ENCODE results near the gene UACA. TPM values are rescaled to one million over a fixed set of nuclear protein-coding genes. Genes with fewer than 3 reads are reported as not detected.

Gene UACA
- total and polyA plus RNA-seq, 8 donors, result 15.4 to 39.5 (median 21.4) TPM

DNA sequence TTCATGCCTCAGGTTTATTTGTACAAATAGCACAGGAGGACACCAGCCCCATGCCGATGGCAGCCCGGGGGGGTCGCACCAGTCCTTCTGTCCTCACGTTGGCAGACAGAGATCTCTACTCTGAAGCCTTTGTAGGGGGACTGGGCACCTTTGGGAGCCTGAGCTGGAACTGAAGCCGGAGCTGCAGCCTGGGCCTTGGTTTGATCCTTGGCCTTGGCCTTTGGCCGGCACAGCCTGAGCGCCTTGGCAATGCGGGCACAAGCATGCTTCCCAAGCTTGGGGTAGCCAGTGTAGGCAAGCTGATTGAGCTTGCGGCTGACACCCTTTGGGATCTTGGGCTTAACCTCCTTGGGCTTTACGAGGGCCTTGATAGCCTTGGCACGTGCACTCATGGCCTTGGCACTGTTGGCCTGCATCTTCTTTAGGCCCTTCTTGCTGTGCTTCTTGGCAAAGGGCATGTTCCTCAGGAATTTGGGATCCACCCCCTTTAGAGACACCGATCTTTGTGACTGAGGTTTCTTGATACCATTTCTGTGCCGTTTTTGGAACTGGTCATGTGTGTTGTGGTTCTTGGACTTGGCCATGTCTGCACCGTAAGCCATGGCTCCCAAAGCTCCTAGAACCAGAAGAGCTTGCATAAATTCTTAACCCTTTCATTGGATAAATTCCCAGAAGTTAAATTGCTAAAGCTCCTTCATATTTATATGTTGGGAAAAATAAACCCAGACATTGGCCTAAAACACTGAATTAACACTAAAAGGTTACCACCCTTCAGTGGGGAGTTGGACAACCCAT is 33.4 kb upstream of the UACA start:
- 81 to 89% methylated on average over 14 of the region's 14 CpGs for WGBS, 2 donors
- FAIRE-seq, result no peak
- no peak overlapping the region for H3K4me3 ChIP-seq
- H3K27ac ChIP-seq, result no peak overlapping the region
- H3K4me1 ChIP-seq, result no peaks in the 10 kb centered on the region
- no peaks in the 10 kb centered on the region for H3K9me3 ChIP-seq
- no peak for DNase-seq
- TF ChIP-seq, protein P1, sequence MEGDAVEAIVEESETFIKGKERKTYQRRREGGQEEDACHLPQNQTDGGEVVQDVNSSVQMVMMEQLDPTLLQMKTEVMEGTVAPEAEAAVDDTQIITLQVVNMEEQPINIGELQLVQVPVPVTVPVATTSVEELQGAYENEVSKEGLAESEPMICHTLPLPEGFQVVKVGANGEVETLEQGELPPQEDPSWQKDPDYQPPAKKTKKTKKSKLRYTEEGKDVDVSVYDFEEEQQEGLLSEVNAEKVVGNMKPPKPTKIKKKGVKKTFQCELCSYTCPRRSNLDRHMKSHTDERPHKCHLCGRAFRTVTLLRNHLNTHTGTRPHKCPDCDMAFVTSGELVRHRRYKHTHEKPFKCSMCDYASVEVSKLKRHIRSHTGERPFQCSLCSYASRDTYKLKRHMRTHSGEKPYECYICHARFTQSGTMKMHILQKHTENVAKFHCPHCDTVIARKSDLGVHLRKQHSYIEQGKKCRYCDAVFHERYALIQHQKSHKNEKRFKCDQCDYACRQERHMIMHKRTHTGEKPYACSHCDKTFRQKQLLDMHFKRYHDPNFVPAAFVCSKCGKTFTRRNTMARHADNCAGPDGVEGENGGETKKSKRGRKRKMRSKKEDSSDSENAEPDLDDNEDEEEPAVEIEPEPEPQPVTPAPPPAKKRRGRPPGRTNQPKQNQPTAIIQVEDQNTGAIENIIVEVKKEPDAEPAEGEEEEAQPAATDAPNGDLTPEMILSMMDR (IDR thresholded peaks at IDR 0.05), result no peak
- H3K36me3 ChIP-seq, result no peaks in the 10 kb centered on the region
- intact Hi-C loops (cut with DNase I), result no loop called here
- H3K27me3 ChIP-seq, result no peaks in the 10 kb centered on the region
- ATAC-seq, result no peak

DNA sequence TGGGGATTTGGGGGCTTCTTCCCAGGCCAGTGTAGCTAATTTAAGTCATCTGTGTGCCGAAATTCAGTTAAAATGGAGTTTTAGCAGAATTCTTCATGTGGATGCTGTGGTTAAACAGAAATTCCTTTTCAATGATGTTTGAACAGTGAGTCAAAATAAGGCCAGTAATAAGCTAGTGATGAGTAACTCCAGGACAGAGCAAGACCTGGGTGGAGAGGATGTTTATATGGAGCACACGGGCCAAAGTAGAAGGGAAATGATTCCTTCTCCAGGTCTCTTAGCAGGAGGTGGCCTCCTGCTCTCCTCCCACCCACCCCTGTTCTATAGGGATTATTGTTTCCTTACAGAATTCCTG is 31.9 kb upstream of the UACA start:
- FAIRE-seq (no peak), ATAC-seq (peak in 3 of 4 donors; percentile 48 to 68 (median 60)), DNase-seq (no peak)
- Histone ChIP-seq H3K4me3 (no peak overlapping the region), H3K27ac (peak overlapping the region in 3 of 4 donors; percentile 11 to 41 (median 38)), H3K4me1 (no peaks in the 10 kb centered on the region), H3K27me3 (no peaks in the 10 kb centered on the region), H3K36me3 (no peaks in the 10 kb centered on the region), H3K9me3 (no peaks in the 10 kb centered on the region)
- TF ChIP-seq, protein P1 (IDR thresholded peaks at IDR 0.05), result no peak
- 75 to 80% methylated on average over 2 of the region's 2 CpGs for WGBS, 2 donors
- intact Hi-C loops (cut with DNase I), result no loop called here

DNA sequence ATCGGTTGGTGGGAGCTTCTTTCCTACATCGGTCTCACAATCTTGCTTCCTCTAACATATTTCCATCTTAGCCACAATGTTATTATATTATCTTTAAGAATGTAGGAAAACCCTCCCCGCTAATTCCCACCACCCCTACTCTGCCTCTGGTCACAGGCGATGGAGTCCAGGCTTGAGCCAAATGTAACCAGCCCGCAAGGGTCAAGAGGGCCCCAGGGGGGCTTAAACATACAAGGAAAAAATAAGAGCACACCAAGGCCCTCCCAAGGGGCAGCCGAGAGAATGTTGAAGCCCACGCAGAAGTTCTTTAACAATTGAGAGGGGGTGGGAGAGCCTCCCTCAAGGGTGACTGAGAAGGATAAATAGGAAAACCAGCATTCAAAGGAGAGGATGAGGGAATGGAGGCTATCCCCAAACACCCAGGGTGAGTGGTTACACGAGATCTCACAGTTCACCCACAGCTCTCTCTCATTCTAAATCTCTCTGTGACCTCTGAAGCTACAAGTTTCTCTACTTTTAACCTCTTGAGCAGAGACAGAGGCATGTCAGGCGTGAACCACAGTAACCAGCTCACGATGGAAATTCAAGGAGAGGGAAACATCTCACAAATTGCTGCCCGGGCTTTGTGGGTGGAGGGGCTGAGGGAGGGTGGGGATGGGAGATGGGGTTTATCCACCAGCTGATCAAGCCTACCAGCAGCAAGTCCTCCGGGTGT is 31.4 kb upstream of the UACA start:
- H3K9me3 ChIP-seq, result no peaks in the 10 kb centered on the region
- TF ChIP-seq, protein P1 (IDR thresholded peaks at IDR 0.05), result no peak
- intact Hi-C loops (cut with DNase I), result no loop called here
- no peaks in the 10 kb centered on the region for H3K27me3 ChIP-seq
- no peak for FAIRE-seq
- H3K4me1 ChIP-seq, result no peaks in the 10 kb centered on the region
- H3K27ac ChIP-seq, result peak overlapping the region in 3 of 4 donors; percentile 11 to 41 (median 38)
- ATAC-seq, result peak in 1 of 4 donors; percentile 25
- H3K36me3 ChIP-seq, result no peaks in the 10 kb centered on the region
- WGBS, 2 donors, result 78 to 85% methylated on average over 12 of the region's 12 CpGs
- no peak overlapping the region for H3K4me3 ChIP-seq
- no peak for DNase-seq

DNA sequence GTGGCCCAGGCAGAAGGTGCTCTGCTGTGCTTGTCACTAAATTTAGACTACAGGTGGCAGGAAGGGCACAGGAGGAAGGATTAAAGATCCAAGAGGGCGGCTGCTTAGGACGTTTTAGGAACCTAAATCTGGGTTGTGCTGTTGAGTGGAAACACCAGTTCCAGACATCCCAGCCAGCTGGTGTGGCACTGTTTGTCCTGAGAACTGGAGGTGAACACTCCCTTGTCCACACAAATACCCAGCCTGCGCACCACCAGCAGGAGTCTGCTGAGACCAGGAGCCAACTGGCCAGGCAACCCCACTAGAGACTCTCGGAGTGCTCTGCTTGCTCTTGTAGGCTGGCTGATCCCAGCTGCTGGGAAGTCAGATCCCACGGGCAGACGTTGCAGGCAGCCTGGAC is 30.3 kb upstream of the UACA start:
- no peak overlapping the region for H3K4me3 ChIP-seq
- no peaks in the 10 kb centered on the region for H3K27me3 ChIP-seq
- ATAC-seq, result no peak
- no peak for DNase-seq
- WGBS, 2 donors, result 67 to 72% methylated on average over 6 of the region's 6 CpGs
- no peaks in the 10 kb centered on the region for H3K4me1 ChIP-seq
- no peak for FAIRE-seq
- H3K27ac ChIP-seq, result no peak overlapping the region
- no peaks in the 10 kb centered on the region for H3K36me3 ChIP-seq
- no peaks in the 10 kb centered on the region for H3K9me3 ChIP-seq
- intact Hi-C loops (cut with DNase I), result no loop called here
- TF ChIP-seq, protein P1 (IDR thresholded peaks at IDR 0.05), result no peak

DNA sequence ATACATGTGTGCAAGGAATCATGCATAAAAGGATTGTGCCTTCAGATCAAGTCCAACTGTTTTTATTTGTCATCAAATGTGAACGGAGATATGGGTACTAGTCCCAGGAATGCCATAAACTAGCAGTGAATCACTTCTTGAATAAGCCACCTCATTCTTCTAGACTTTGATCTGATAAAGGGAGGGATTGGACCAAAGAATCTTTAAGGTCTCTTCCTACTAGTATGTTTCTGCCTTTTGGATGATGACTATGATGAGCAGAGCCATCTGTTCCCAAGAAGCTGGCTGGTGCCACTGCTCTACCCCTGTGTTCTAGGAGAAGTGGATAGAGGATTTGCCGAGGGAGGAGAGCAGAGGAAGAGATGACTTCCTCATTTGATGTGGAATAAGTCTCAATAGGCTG is 28.8 kb upstream of the UACA start:
- H3K27me3 ChIP-seq, result no peaks in the 10 kb centered on the region
- H3K27ac ChIP-seq, result no peak overlapping the region
- ATAC-seq, result no peak
- no peaks in the 10 kb centered on the region for H3K36me3 ChIP-seq
- TF ChIP-seq, protein P1 (IDR thresholded peaks at IDR 0.05), result no peak
- WGBS, 2 donors, result 65 to 68% methylated on average over 2 of the region's 2 CpGs
- H3K4me3 ChIP-seq, result no peak overlapping the region
- no peaks in the 10 kb centered on the region for H3K9me3 ChIP-seq
- DNase-seq, result no peak
- FAIRE-seq, result no peak
- no peaks in the 10 kb centered on the region for H3K4me1 ChIP-seq
- intact Hi-C loops (cut with DNase I), result no loop called here

Measured in pancreas (tissue), 10 donors.